ENCODE results near the gene CELA1. TPM values are rescaled to one million over a fixed set of nuclear protein-coding genes. Genes with fewer than 3 reads are reported as not detected.
A peak's percentile ranks its signal among the peaks of the same experiment; 100 is the strongest.

CELA1 gene
- total and polyA plus RNA-seq, 8 donors: not detected

DNA sequence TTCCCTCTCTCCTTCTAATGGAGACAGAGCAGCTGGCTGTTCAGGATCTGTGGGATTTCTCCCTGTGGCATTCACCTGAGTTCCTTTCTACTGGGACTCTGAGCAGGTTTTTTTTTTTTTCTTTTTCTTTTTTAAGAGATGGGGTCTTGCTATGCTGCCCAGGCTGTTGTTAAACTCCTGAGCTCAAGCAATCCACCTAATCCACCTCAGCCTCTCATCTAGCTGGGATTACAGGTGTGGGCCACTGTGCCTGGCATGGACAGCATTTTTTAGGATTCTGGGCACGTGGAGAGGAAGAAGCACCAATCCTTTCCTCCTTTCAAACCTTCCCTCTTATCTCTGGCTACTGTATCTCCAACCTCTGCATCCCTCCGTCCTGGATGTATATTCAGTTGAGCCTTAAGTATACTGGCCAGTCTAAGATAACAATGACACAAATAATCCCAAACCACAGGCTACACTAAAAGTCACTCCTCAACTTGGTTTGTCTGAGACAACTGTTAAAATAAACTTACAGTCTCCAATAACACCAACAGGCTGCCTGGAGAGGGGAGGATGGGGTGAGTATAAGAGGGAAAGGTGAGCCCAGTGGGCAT is 16.4 kb upstream of the CELA1 start:
- whole genome bisulfite sequencing, 2 donors: 88% methylated on average over 2 of the region's 2 CpGs
- DNase-seq: no peak
- no peak overlapping the region for H3K27ac ChIP-seq
- peaks cover 0 to 4% (median 0%) of the 10 kb centered on the region in 3 donors for H3K4me1 ChIP-seq
- no peaks in the 10 kb centered on the region for H3K36me3 ChIP-seq
- H3K4me3 ChIP-seq: no peak overlapping the region
- intact Hi-C loops (cut with DNase I): no loop called here
- no peaks in the 10 kb centered on the region for H3K27me3 ChIP-seq
- no peak for TF ChIP-seq CTCF (IDR thresholded peaks at IDR 0.05)
- FAIRE-seq: no peak
- no peak for ATAC-seq
- no peaks in the 10 kb centered on the region for H3K9me3 ChIP-seq

GRCh38 chr12:51362307-51362706 is 15.8 kb upstream of the CELA1 start:
- FAIRE-seq (no peak), DNase-seq (no peak), ATAC-seq (no peak)
- Histone ChIP-seq H3K4me1 (peaks cover 0 to 4% (median 0%) of the 10 kb centered on the region in 3 donors), H3K4me3 (no peak overlapping the region), H3K36me3 (no peaks in the 10 kb centered on the region), H3K27me3 (no peaks in the 10 kb centered on the region), H3K27ac (no peak overlapping the region), H3K9me3 (no peaks in the 10 kb centered on the region)
- 85 to 91% methylated on average over 6 of the region's 6 CpGs for WGBS, 2 donors
- intact Hi-C loops (cut with DNase I): no loop called here
- TF ChIP-seq CTCF (IDR thresholded peaks at IDR 0.05): no peak

GRCh38 chr12:51361161-51362016 is 14.9 kb upstream of the CELA1 start:
- no peak for TF ChIP-seq CTCF (IDR thresholded peaks at IDR 0.05)
- no peak overlapping the region for H3K27ac ChIP-seq

GRCh38 chr12:51360315-51360714 is 13.8 kb upstream of the CELA1 start:
- 94 to 96% methylated on average over 2 of the region's 2 CpGs for WGBS, 2 donors
- no peak for TF ChIP-seq CTCF (IDR thresholded peaks at IDR 0.05)
- H3K36me3 ChIP-seq: no peaks in the 10 kb centered on the region

More at GRCh38 chr12:51361161-51362016, 14.9 kb upstream of the CELA1 start:
- ATAC-seq (peak; percentile 15 to 76 (median 48)), DNase-seq (no peak), FAIRE-seq (no peak)
- H3K36me3 ChIP-seq: no peaks in the 10 kb centered on the region
- intact Hi-C loops (cut with DNase I): no loop called here
- no peaks in the 10 kb centered on the region for H3K9me3 ChIP-seq
- H3K27me3 ChIP-seq: no peaks in the 10 kb centered on the region
- 33 to 38% methylated on average over 8 of the region's 8 CpGs for WGBS, 2 donors
- peaks cover 0 to 4% (median 0%) of the 10 kb centered on the region in 3 donors for H3K4me1 ChIP-seq
- no peak overlapping the region for H3K4me3 ChIP-seq

DNA sequence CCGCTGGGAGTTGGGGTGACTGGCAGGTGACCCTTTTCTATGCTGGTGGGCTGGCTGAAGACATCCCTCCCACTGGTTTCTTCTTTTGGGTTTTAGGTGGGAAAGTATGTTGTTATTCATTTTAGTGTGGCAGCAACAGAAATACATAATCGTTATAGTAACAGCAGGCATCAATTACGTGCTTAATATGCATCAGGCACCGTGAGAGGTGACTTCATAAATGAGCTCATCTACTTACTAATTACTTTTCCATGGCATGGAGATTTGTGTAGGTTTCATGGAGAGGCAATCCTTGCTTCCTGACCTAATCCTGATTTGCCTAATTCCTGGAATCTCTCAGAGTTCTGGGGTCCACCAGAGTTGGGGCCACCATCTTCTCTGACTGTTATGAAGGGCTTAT is 13.4 kb upstream of the CELA1 start:
- Histone ChIP-seq H3K27ac (no peak overlapping the region), H3K4me1 (peaks cover 0 to 4% (median 0%) of the 10 kb centered on the region in 3 donors), H3K36me3 (no peaks in the 10 kb centered on the region), H3K27me3 (no peaks in the 10 kb centered on the region), H3K4me3 (no peak overlapping the region), H3K9me3 (no peaks in the 10 kb centered on the region)
- TF ChIP-seq CTCF (IDR thresholded peaks at IDR 0.05): no peak
- no peak for DNase-seq
- 89 to 96% methylated on average over 4 of the region's 4 CpGs for WGBS, 2 donors
- FAIRE-seq: no peak
- ATAC-seq: no peak
- intact Hi-C loops (cut with DNase I): no loop called here

More at GRCh38 chr12:51360315-51360714, 13.8 kb upstream of the CELA1 start:
- H3K9me3 ChIP-seq: no peaks in the 10 kb centered on the region
- intact Hi-C loops (cut with DNase I): no loop called here
- no peak for FAIRE-seq
- DNase-seq: no peak
- no peak for ATAC-seq
- H3K4me3 ChIP-seq: no peak overlapping the region
- H3K27ac ChIP-seq: no peak overlapping the region
- H3K27me3 ChIP-seq: no peaks in the 10 kb centered on the region
- peaks cover 0 to 4% (median 0%) of the 10 kb centered on the region in 3 donors for H3K4me1 ChIP-seq

Data from pancreas (tissue), 10 donors.